ENCODE measurements around the gene SEC22B. TPM values are rescaled to one million over a fixed set of nuclear protein-coding genes. Genes with fewer than 3 reads are reported as not detected.
"Not testable (repeated sequence)": the region's sequence is repeated elsewhere in the genome, so short reads cannot be mapped to it uniquely, and the experiment has no call there.

The SEC22B gene
- total RNA-seq, 2 donors from 2014 or later: 23.6 to 31.3 TPM

DNA sequence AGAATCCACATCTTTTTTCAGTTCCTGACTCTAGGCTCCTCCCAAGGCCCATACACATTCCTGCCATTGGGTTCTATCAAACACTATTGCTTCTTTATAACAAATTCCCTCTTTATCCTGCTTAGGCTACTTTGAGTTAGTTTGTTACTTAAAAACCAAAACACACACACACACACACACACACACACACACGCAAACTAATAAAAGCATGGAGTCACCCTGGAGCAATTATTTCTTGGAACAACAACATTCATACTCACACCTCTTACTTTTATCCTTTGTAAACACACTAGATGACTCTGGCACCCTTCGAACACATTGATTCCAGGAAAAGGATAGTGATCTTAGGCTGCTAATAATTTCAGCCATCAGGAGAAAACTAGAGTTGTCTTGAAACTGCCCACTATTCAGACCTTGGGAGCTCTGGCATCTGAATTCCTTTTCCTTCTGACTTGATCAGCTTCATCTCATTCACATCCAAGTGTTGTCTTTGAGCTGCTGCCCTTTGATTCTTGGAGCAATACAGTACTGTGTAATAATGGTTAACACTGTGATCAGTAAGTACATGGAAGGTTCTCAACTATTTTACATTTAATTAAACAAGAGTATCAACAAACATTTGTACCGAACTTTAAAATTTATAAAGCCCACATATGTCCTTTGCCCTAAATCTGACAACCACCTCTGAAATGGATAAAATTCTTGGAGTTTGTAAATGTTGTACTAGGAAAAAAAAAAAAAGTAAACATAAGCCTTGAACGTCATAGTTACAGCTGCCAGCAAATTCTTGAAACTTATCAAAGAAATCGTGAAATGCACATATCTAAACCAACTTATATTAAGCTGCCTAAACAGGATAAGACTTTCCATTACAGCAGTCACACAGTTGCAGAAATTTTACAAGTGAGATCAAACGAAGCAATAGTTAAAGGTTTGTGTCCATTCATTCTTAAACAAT lies 2.8 kb upstream of the SEC22B start:
- Histone ChIP-seq H3K4me1 (replicated peaks) (no peaks in the 10 kb centered on the region), H3K27ac (peak overlapping the region; percentile 50 to 66), H3K36me3 (no peaks in the 10 kb centered on the region), H3K27me3 (replicated peaks; ENCODE audit: insufficient read depth) (no peaks in the 10 kb centered on the region), H3K9me3 (no peaks in the 10 kb centered on the region), H3K4me3 (no peak overlapping the region)
- no peak for DNase-seq (ENCODE audit: low spot score)
- 17% methylated on average over 6 of the region's 6 CpGs for WGBS
- TF ChIP-seq POLR2A (IDR thresholded peaks at IDR 0.05) (no peak), POLR2AphosphoS5 (IDR thresholded peaks at IDR 0.05) (no peak)
- TF ChIP-seq, protein P1, sequence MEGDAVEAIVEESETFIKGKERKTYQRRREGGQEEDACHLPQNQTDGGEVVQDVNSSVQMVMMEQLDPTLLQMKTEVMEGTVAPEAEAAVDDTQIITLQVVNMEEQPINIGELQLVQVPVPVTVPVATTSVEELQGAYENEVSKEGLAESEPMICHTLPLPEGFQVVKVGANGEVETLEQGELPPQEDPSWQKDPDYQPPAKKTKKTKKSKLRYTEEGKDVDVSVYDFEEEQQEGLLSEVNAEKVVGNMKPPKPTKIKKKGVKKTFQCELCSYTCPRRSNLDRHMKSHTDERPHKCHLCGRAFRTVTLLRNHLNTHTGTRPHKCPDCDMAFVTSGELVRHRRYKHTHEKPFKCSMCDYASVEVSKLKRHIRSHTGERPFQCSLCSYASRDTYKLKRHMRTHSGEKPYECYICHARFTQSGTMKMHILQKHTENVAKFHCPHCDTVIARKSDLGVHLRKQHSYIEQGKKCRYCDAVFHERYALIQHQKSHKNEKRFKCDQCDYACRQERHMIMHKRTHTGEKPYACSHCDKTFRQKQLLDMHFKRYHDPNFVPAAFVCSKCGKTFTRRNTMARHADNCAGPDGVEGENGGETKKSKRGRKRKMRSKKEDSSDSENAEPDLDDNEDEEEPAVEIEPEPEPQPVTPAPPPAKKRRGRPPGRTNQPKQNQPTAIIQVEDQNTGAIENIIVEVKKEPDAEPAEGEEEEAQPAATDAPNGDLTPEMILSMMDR (IDR thresholded peaks at IDR 0.05): no peak
- intact Hi-C loops (cut with DNase I): no loop called here

DNA sequence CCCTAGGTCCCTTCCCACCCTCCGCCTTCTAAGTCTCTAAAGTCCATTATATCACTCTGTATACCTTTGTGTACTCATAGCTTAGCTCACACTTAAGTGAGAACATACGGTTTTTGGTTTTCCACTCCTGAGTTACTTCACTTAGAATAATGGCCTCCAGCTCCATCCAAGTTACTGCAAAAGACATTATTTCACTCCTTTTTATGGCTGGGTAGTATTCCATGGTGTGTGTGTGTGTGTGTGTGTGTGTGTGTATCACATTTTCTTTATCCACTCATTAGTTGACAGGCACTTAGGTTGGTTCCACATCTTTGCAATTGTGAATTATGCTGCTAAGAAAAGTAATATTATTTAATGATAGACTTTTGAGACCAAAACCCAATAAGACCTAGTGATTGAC lies 1.7 kb upstream of the SEC22B start:
- intact Hi-C loops (cut with DNase I); H3K36me3 ChIP-seq; DNase-seq (ENCODE audit: low spot score); H3K9me3 ChIP-seq; H3K4me1 ChIP-seq (replicated peaks); H3K27me3 ChIP-seq (replicated peaks; ENCODE audit: insufficient read depth); H3K27ac ChIP-seq; H3K4me3 ChIP-seq: not testable (repeated sequence)
- WGBS: 94% methylated on average over 2 of the region's 2 CpGs

DNA sequence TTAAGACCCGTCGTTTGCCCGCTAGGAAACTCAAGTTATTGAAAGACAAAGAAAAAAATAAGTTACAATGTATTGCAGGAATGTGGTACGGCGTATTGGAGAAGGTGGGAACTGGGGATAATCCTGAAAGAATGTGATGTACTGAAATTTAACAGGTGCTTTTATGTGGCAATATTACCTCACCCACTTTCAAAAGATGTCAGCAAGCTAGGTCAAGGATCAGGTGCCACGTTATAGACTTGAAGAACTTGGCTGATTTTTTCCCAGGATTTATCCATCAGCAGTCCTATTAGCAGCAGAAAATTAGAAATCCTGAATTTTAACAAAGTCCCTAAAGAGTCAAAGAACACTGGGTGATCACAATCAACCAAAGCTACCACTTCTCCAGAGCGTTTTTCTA lies 632 bp downstream of the SEC22B start:
- H3K4me1 ChIP-seq (replicated peaks); H3K27me3 ChIP-seq (replicated peaks; ENCODE audit: insufficient read depth); H3K36me3 ChIP-seq; intact Hi-C loops (cut with DNase I); H3K9me3 ChIP-seq: not testable (repeated sequence)
- DNase-seq (ENCODE audit: low spot score): peak; percentile 4
- Histone ChIP-seq H3K4me3 (peak overlapping the region; percentile 77 to 86), H3K27ac (peak overlapping the region; percentile 88 to 93)
- 3% methylated on average over 7 of the region's 7 CpGs for WGBS

DNA sequence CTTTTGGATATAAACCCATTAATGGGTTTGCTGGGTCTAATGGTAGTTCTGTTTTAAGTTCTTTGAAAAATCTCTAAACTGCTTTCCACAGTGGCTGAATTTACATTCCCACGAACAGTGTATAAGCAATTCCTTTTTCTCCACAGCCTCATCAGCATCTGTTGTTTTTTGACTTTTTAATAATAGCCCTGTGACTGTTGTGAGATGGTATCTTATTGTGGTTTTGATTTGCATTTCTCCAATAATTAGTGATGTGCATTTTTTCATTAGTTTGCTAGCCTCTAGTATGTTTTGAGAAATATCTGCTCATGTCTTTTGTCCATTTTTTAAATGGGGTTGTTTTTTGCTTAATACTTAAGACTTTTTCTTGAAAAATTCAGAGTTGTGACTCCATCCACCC lies 11.6 kb downstream of the SEC22B start:
- H3K27me3 ChIP-seq (replicated peaks; ENCODE audit: insufficient read depth); intact Hi-C loops (cut with DNase I); H3K36me3 ChIP-seq; H3K4me3 ChIP-seq; H3K27ac ChIP-seq; DNase-seq (ENCODE audit: low spot score); H3K9me3 ChIP-seq; H3K4me1 ChIP-seq (replicated peaks): not testable (repeated sequence)
- 100% methylated on average over 1 of the region's 1 CpG for WGBS

DNA sequence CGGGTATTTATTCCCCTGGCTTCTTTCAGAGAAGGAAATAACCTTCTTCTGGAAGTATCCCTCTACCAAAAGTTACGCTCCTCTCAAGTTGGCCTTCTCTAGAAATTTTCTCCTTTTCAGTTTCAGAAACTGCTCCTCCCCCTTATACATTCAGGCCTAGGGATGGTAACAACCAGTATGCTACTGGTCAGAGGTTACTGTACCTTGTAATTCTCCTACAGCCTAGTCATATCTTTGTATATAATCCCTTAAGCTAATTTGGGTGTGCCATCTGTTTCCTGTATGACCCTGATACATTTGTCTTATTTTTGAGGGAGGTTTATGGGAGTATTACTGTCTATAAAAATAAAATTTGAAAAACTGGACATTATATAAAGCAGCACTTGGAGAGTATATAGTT lies 14.3 kb downstream of the SEC22B start:
- H3K27me3 ChIP-seq (replicated peaks; ENCODE audit: insufficient read depth); intact Hi-C loops (cut with DNase I); DNase-seq (ENCODE audit: low spot score); H3K4me1 ChIP-seq (replicated peaks); H3K9me3 ChIP-seq; H3K36me3 ChIP-seq; H3K4me3 ChIP-seq; H3K27ac ChIP-seq: not testable (repeated sequence)
- whole genome bisulfite sequencing: 67% methylated on average over 1 of the region's 2 CpGs

DNA sequence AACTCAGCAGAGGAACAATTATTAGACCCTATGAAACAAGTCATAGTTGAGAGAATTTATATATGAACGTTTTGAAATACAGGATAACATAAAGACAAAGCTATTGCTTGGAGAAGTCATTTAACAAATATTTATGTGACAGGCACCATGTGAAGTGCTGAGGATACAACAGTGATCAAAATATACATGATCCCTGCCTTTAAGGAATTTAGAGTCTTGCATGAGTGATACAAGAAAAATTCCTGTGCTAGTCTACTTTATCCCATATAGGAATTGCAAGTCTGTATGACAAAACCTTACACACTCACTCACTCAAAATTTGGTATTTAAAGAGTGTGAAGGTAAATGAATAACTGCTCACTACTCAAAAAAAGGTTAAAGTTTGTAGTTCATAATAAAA lies 17.8 kb downstream of the SEC22B start:
- H3K27ac ChIP-seq; intact Hi-C loops (cut with DNase I); H3K4me3 ChIP-seq; H3K27me3 ChIP-seq (replicated peaks; ENCODE audit: insufficient read depth); H3K36me3 ChIP-seq; H3K4me1 ChIP-seq (replicated peaks); H3K9me3 ChIP-seq; DNase-seq (ENCODE audit: low spot score): not testable (repeated sequence)
- WGBS: no CpG with 5 or more reads among the region's 1 CpG

DNA sequence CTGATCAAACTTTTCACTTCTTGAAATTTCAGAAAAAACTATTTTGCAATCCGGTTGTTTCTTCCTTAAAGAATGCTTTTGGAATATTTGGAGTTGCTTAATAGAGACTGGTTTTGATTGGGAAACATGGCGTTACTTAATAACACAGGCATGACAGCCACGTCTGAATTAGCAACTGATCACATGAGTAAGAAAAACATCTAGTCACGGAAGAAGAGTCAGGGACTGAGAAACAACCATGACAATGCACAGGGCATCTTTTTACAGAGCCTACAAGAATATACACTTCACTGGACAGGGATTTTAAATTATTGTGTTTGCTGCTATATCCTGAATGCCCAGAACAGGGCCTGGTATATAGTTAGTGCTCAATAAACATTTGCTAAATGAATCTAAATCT lies 18.2 kb downstream of the SEC22B start:
- H3K27me3 ChIP-seq (replicated peaks; ENCODE audit: insufficient read depth); H3K4me3 ChIP-seq; intact Hi-C loops (cut with DNase I); DNase-seq (ENCODE audit: low spot score); H3K36me3 ChIP-seq; H3K4me1 ChIP-seq (replicated peaks); H3K27ac ChIP-seq; H3K9me3 ChIP-seq: not testable (repeated sequence)
- WGBS: no CpG with 5 or more reads among the region's 4 CpGs

DNA sequence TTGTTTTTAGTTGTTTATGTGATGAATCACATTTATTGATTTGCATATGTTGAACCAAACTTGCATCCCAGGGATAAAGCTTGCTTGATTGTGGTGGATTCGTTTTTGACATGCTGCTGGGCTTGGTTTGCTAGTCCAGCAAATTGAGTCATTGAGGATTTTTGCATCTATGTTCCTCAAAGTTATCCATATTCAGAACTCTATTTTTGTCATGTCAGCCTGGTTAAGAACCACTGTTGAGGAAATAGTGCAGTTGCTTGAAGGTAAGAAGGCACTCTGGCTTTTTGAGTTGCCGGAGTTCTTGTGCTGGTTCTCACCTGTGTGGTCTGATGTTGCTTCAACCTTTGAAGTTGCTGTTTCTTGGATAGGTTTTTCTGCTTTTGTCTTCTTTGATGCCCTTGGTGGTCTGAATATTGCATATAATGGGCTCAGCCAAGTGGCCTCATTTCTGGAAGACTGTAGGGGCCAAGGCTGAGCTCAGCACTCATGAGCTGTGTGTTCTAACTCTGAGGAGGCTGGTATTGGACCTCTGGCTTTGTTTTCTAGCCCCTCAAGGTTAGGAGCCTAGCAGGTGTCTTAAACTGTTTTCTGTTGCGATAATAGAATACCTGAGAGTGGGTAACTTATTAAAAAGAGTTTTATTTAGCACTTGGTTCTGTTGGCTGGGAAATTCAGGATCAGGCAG lies 26.0 kb downstream of the SEC22B start:
- H3K27ac ChIP-seq; H3K9me3 ChIP-seq; DNase-seq (ENCODE audit: low spot score); H3K27me3 ChIP-seq (replicated peaks; ENCODE audit: insufficient read depth); intact Hi-C loops (cut with DNase I); H3K36me3 ChIP-seq; H3K4me3 ChIP-seq; H3K4me1 ChIP-seq (replicated peaks): not testable (repeated sequence)
- WGBS: 95% methylated on average over 2 of the region's 3 CpGs

DNA sequence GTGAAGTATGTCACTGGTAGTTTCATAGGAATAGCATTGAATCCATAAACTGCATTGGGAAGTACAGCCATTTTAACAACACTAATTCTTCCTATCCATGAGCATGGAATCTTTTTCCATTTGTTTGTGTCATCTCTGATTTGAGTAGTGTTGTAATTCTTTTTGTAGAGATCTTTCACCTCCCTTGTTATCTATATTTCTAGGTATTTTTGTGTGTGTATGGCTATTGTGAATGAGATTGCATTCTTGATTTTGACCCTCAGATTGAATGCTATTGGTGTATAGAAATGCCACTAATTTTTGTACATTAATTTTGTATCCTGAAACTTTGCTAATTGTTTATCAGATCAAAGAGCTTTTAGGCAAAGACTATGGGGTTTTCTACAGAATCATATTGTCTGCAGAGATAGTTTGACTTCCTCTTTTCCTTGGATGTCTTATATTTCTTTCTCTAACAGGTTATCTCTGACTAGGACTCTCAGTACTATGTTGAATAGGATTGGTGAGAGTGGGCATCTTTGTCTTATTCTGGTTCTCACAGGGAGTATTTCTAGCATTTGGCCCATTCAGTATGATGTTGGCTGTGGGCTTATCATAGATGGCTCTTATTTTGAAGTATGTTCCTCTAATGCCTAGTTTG lies 26.8 kb downstream of the SEC22B start:
- not testable (repeated sequence) for DNase-seq (ENCODE audit: low spot score); H3K4me1 ChIP-seq (replicated peaks); H3K4me3 ChIP-seq; H3K27me3 ChIP-seq (replicated peaks; ENCODE audit: insufficient read depth); H3K9me3 ChIP-seq; H3K27ac ChIP-seq; H3K36me3 ChIP-seq
- intact Hi-C loops (cut with DNase I): loop anchor here (10.0 kb wide), 1 partner anchor 205 kb away; no protein-coding TSS in a partner anchor
